ENCODE data around the gene CYB5A. TPM values are rescaled to one million over a fixed set of nuclear protein-coding genes. Genes with fewer than 3 reads are reported as not detected.

The CYB5A gene
- total and polyA plus RNA-seq, 9 of the 15 experiments (the other 6 are each of a cell fraction or from before 2014, with no cell fraction given): 11.9 to 22.6 (median 14.1) TPM

DNA sequence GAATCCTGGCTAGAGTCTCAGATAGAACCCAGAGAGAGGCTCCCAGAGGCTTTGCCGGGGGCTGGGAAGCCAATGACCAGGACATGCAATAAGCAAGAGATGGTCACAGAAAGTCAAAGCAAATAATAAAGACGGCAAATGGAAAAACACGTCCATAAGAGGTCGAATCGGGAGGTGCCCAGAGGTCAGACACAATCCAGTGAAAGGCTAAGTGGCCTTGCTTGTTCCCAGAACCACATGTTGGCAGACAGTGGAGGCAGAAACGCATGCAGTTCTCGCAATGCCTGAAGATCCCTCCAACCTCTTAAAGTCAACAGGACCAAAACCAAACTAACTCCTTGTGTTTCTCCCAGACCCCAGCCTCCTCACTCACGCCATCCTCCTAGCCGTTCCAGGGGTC lies 3.0 kb downstream of the CYB5A start (continued):
- TF ChIP-seq, protein P1, sequence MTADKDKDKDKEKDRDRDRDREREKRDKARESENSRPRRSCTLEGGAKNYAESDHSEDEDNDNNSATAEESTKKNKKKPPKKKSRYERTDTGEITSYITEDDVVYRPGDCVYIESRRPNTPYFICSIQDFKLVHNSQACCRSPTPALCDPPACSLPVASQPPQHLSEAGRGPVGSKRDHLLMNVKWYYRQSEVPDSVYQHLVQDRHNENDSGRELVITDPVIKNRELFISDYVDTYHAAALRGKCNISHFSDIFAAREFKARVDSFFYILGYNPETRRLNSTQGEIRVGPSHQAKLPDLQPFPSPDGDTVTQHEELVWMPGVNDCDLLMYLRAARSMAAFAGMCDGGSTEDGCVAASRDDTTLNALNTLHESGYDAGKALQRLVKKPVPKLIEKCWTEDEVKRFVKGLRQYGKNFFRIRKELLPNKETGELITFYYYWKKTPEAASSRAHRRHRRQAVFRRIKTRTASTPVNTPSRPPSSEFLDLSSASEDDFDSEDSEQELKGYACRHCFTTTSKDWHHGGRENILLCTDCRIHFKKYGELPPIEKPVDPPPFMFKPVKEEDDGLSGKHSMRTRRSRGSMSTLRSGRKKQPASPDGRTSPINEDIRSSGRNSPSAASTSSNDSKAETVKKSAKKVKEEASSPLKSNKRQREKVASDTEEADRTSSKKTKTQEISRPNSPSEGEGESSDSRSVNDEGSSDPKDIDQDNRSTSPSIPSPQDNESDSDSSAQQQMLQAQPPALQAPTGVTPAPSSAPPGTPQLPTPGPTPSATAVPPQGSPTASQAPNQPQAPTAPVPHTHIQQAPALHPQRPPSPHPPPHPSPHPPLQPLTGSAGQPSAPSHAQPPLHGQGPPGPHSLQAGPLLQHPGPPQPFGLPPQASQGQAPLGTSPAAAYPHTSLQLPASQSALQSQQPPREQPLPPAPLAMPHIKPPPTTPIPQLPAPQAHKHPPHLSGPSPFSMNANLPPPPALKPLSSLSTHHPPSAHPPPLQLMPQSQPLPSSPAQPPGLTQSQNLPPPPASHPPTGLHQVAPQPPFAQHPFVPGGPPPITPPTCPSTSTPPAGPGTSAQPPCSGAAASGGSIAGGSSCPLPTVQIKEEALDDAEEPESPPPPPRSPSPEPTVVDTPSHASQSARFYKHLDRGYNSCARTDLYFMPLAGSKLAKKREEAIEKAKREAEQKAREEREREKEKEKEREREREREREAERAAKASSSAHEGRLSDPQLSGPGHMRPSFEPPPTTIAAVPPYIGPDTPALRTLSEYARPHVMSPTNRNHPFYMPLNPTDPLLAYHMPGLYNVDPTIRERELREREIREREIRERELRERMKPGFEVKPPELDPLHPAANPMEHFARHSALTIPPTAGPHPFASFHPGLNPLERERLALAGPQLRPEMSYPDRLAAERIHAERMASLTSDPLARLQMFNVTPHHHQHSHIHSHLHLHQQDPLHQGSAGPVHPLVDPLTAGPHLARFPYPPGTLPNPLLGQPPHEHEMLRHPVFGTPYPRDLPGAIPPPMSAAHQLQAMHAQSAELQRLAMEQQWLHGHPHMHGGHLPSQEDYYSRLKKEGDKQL (CRISPR knock-in tag; IDR thresholded peaks at IDR 0.05; ENCODE audit: borderline replicate concordance): no peak
- TF ChIP-seq ZNF707 (CRISPR knock-in tag; conservative IDR thresholded peaks at IDR 0.05) (no peak), TCFL5 (CRISPR knock-in tag; conservative IDR thresholded peaks at IDR 0.05) (no peak), BACH1 (tag; IDR thresholded peaks at IDR 0.05) (no peak)
- TF ChIP-seq, protein P2, sequence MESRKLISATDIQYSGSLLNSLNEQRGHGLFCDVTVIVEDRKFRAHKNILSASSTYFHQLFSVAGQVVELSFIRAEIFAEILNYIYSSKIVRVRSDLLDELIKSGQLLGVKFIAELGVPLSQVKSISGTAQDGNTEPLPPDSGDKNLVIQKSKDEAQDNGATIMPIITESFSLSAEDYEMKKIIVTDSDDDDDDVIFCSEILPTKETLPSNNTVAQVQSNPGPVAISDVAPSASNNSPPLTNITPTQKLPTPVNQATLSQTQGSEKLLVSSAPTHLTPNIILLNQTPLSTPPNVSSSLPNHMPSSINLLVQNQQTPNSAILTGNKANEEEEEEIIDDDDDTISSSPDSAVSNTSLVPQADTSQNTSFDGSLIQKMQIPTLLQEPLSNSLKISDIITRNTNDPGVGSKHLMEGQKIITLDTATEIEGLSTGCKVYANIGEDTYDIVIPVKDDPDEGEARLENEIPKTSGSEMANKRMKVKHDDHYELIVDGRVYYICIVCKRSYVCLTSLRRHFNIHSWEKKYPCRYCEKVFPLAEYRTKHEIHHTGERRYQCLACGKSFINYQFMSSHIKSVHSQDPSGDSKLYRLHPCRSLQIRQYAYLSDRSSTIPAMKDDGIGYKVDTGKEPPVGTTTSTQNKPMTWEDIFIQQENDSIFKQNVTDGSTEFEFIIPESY (CRISPR knock-in tag; IDR thresholded peaks at IDR 0.05): no peak
